ENCODE measurements around the gene MCRIP1. TPM values are rescaled to one million over a fixed set of nuclear protein-coding genes. Genes with fewer than 3 reads are reported as not detected.
A peak's percentile ranks its signal among the peaks of the same experiment; 100 is the strongest.

MCRIP1 gene
- total and polyA plus RNA-seq, 2 of the 13 experiments (the other 11 are each of a cell fraction or from before 2014, with no cell fraction given), result 79.7 to 84.9 TPM

- TF ChIP-seq, protein P1, sequence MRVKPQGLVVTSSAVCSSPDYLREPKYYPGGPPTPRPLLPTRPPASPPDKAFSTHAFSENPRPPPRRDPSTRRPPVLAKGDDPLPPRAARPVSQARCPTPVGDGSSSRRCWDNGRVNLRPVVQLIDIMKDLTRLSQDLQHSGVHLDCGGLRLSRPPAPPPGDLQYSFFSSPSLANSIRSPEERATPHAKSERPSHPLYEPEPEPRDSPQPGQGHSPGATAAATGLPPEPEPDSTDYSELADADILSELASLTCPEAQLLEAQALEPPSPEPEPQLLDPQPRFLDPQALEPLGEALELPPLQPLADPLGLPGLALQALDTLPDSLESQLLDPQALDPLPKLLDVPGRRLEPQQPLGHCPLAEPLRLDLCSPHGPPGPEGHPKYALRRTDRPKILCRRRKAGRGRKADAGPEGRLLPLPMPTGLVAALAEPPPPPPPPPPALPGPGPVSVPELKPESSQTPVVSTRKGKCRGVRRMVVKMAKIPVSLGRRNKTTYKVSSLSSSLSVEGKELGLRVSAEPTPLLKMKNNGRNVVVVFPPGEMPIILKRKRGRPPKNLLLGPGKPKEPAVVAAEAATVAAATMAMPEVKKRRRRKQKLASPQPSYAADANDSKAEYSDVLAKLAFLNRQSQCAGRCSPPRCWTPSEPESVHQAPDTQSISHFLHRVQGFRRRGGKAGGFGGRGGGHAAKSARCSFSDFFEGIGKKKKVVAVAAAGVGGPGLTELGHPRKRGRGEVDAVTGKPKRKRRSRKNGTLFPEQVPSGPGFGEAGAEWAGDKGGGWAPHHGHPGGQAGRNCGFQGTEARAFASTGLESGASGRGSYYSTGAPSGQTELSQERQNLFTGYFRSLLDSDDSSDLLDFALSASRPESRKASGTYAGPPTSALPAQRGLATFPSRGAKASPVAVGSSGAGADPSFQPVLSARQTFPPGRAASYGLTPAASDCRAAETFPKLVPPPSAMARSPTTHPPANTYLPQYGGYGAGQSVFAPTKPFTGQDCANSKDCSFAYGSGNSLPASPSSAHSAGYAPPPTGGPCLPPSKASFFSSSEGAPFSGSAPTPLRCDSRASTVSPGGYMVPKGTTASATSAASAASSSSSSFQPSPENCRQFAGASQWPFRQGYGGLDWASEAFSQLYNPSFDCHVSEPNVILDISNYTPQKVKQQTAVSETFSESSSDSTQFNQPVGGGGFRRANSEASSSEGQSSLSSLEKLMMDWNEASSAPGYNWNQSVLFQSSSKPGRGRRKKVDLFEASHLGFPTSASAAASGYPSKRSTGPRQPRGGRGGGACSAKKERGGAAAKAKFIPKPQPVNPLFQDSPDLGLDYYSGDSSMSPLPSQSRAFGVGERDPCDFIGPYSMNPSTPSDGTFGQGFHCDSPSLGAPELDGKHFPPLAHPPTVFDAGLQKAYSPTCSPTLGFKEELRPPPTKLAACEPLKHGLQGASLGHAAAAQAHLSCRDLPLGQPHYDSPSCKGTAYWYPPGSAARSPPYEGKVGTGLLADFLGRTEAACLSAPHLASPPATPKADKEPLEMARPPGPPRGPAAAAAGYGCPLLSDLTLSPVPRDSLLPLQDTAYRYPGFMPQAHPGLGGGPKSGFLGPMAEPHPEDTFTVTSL (CRISPR knock-in tag; IDR thresholded peaks at IDR 0.05; ENCODE audit: borderline replicate concordance), result no peak
- TF ChIP-seq FOXK1 (CRISPR knock-in tag; IDR thresholded peaks at IDR 0.05; ENCODE audit: borderline replicate concordance, low read depth) (peak; percentile 15; the same call in 1 of the 2 replicates), ZNF225 (CRISPR knock-in tag; IDR thresholded peaks at IDR 0.05) (no peak), MAF1 (CRISPR knock-in tag; IDR thresholded peaks at IDR 0.05; ENCODE audit: borderline replicate concordance) (no peak), ARID2 (CRISPR knock-in tag; IDR thresholded peaks at IDR 0.05; ENCODE audit: borderline replicate concordance) (no peak), YEATS4 (CRISPR knock-in tag; IDR thresholded peaks at IDR 0.05; ENCODE audit: borderline replicate concordance) (no peak), CEBPG (CRISPR knock-in tag; IDR thresholded peaks at IDR 0.05) (0 out of 2 replicates have a peak, but pooled peaks have one; percentile 31), ZNF644 (CRISPR knock-in tag; IDR thresholded peaks at IDR 0.05; ENCODE audit: low read depth) (0 out of 2 replicates have a peak, but pooled peaks have one; percentile 6), GABPB1 (CRISPR knock-in tag; IDR thresholded peaks at IDR 0.05) (peak; percentile 68; the same call in 1 of the 2 replicates), TARDBP (CRISPR knock-in tag; IDR thresholded peaks at IDR 0.05) (no peak; the same call in 1 of the 2 replicates), CBX5 (CRISPR knock-in tag; IDR thresholded peaks at IDR 0.05; ENCODE audit: borderline replicate concordance) (0 out of 2 replicates have a peak, but pooled peaks have one; percentile 59), ARNT2 (CRISPR knock-in tag; IDR thresholded peaks at IDR 0.05; ENCODE audit: low read depth) (peak; percentile 87; the same call in 1 of the 2 replicates), ZFP36L2 (CRISPR knock-in tag; IDR thresholded peaks at IDR 0.05) (no peak), PAXIP1 (CRISPR knock-in tag; conservative IDR thresholded peaks at IDR 0.05) (peak; percentile 77), ZNF256 (CRISPR knock-in tag; conservative IDR thresholded peaks at IDR 0.05) (no peak)
- TF ChIP-seq, protein P2, sequence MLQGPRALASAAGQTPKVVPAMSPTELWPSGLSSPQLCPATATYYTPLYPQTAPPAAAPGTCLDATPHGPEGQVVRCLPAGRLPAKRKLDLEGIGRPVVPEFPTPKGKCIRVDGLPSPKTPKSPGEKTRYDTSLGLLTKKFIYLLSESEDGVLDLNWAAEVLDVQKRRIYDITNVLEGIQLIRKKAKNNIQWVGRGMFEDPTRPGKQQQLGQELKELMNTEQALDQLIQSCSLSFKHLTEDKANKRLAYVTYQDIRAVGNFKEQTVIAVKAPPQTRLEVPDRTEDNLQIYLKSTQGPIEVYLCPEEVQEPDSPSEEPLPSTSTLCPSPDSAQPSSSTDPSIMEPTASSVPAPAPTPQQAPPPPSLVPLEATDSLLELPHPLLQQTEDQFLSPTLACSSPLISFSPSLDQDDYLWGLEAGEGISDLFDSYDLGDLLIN (CRISPR knock-in tag; IDR thresholded peaks at IDR 0.05; ENCODE audit: borderline replicate concordance), result peak; percentile 22; the same call in 1 of the 2 replicates
- TF ChIP-seq, protein P3, sequence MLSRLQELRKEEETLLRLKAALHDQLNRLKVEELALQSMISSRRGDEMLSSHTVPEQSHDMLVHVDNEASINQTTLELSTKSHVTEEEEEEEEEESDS (CRISPR knock-in tag; IDR thresholded peaks at IDR 0.05; ENCODE audit: borderline replicate concordance), result no peak
Observed at GRCh38 chr17:81814748-81815645, 18.1 kb downstream of the MCRIP1 start (continued).
